ENCODE measurements around the gene ANKRD6.

ANKRD6 gene

GRCh38 chr6:89667872-89668556 is 235.1 kb downstream of the ANKRD6 start:
- no peak for DNase-seq

GRCh38 chr6:89669002-89669401 is 236.1 kb downstream of the ANKRD6 start:
- no peak for DNase-seq

GRCh38 chr6:89670935-89671565 is 238.1 kb downstream of the ANKRD6 start:
- no peak for DNase-seq

GRCh38 chr6:89675949-89676748 is 243.2 kb downstream of the ANKRD6 start:
- DNase-seq = no peak

GRCh38 chr6:89678531-89678930 is 245.6 kb downstream of the ANKRD6 start:
- DNase-seq = no peak

- DNase-seq = no peak
Observed at GRCh38 chr6:89679215-89680120, 246.5 kb downstream of the ANKRD6 start.

- DNase-seq = no peak
Observed at GRCh38 chr6:89680150-89680549, 247.2 kb downstream of the ANKRD6 start.

- DNase-seq = no peak
Observed at GRCh38 chr6:89680551-89680950, 247.6 kb downstream of the ANKRD6 start.

GRCh38 chr6:89681983-89682564 is 249.1 kb downstream of the ANKRD6 start:
- no peak for DNase-seq

GRCh38 chr6:89682991-89683390 is 250.0 kb downstream of the ANKRD6 start:
- DNase-seq = no peak
